Measurements from ENCODE around the gene CYTH1.

CYTH1 gene, protein sequence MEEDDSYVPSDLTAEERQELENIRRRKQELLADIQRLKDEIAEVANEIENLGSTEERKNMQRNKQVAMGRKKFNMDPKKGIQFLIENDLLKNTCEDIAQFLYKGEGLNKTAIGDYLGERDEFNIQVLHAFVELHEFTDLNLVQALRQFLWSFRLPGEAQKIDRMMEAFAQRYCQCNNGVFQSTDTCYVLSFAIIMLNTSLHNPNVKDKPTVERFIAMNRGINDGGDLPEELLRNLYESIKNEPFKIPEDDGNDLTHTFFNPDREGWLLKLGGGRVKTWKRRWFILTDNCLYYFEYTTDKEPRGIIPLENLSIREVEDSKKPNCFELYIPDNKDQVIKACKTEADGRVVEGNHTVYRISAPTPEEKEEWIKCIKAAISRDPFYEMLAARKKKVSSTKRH

DNA sequence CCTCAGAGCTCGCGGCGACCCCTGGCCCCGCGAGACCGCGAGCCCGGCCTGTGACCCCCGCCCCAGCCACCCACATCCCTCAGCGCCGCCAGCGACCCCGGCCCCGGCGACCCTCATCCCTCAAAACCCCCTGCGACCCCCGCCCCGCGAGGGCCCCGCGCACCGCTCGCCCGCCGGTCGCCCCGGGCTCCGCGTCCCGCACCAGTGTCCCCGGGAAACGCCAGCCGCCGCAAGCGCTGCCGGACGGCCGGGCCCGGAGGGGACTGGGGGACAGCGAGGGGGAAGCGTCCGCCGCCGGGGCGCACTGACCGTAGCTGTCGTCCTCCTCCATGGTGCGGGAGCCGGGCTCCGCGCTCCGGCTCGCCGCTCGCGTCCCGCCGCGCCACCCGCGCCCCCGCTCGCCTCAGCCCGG is at the start of gene CYTH1:
TSS of gene CYTH1 (minus strand) at position 381 of the 412 bp plus-strand sequence. CDS start at position 331, 50 bp downstream.
- no peak for DNase-seq (ENCODE audit: low spot score)

DNA sequence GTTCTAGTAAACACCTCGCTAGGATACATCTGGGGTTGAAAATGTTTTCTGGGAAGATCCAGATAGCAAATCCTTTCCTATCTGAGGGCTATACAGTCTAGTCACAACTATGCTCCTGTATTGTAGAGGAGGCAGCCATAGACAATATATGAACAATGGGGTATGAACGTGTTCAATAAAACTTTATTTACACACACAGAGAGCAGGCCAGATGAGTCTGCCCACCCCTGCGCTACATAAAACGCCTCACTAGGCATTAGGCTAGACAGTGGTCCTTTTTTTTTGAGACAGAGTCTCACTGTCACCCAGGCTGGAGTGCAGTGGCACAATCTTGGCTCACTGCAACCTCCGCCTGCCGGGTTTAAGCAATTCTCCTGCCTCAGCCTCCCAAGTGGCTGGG is 47.4 kb upstream of the CYTH1 start:
- no peak for DNase-seq (ENCODE audit: low spot score)

DNA sequence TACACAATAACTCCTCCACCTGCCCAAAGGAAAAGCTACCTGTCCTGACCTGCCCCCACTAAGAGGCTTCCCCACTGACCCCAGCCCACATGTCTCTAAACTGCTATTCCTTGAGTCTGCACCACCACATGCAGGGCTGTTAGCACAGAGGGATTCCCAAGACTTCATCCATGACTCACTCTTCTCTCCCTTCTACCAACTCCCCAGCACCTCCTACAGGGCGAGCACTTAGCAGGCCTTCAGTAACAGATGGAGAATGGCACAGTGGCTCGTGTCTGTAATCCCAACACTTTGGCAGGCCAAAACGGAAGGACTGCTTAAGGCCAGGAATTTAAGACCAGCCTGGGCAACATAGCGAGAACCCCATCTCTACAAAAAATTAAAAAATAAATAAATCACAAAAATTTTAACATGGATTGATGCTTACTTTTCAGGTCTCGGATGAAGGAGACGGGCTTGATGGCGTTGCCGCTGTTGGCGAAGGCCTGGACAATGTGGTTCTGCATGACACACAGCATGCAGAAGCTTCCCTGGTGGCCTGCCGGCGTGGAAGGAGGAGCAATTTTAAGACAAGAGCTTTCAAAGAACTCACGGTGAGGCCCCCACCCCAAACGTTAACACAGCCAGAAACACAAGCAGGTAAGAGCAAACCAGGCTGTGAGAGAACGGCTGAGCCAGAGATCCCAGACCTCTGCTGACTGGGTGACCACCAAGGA is 46.6 kb upstream of the CYTH1 start:
- no peak for DNase-seq (ENCODE audit: low spot score)

DNA sequence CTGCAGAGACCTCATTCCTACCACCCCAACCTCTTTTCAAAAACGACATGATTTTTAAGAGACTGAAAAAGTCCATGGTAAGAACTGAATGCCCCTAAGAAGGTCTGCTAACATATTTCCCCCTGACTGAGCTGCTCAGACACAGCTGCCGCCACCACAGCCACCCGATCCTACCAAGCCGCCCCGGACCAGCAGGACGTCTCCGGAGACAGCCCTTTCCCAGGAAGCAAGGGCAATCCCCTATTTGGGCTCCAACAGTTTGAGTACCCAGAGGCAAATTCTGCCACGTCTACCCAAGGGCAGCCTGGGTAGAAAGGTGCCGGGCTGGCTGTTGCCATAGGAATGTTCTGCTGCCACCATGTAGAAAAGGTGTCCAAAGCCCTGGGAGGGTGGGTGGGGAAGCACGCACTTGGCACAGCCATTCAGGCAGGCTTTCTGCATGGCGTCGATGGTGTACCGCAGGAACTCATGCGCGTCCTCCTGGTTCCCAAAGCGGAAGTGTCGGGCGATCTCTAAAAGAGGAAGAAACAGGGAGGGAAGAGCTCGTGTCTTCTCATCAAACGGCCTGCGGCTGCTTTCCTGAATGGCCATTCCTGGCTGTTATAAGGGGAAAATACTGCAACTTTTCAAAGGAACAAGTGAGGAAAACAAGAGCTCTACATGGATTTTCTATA is 44.9 kb upstream of the CYTH1 start:
- DNase-seq (ENCODE audit: low spot score) = no peak

DNA sequence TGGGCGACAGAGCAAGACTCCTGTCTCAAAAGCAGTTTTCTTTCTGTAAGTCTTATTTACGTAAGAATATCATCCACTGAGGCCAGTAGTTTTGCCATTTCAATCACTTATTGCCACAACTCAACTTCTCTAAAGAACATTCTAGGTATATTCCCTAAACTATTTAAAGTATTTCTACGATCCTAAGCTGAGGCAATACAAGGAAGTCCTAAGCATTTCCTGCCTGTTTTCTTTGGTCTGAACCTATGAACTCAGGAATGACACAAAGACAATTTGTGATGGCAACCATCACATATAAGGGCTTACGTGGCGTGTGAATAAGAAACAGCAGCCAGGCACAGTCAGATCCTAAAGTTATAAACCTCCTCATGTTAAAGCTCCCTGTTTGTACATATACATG is 44.3 kb upstream of the CYTH1 start:
- DNase-seq (ENCODE audit: low spot score) = no peak

DNA sequence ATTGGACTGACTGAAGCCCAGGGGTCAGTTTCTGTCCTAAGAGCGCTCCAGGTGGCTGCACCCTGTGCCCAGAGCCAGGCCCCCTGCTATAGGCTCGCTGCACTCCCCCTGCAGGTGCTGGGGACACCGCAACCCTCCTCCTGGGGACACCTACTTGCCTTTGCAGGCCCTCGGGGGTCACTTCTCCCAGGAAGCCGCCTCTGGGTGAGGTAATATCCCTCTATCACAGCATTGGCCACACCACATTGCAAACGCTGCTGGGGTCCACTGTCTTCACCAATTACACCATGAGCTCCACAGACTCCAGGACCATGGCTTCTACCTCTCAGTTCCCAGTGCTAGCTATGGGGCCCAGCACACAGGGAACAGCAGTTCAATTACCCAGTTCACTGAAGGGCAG is 43.6 kb upstream of the CYTH1 start:
- DNase-seq (ENCODE audit: low spot score) = no peak

DNA sequence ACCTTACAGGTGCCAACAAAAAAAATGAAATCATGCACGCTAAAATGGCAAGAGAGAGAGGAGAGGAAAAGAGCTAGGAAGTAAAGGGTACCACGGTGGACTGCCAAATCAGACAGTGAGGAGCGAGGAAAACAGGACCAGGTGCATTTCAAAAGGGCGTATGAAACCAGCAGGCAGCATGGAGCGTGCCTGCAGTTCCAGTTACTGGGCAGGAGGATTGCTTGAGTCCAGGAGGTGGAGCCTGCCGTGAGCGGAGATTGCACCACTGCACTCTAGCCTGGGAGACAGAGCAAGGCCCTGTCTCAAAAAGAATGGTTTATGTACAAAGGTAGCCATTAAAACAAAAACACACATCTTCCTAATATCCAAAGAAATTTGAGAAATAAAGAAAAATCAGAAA is 42.2 kb upstream of the CYTH1 start:
- DNase-seq (ENCODE audit: low spot score) = no peak

DNA sequence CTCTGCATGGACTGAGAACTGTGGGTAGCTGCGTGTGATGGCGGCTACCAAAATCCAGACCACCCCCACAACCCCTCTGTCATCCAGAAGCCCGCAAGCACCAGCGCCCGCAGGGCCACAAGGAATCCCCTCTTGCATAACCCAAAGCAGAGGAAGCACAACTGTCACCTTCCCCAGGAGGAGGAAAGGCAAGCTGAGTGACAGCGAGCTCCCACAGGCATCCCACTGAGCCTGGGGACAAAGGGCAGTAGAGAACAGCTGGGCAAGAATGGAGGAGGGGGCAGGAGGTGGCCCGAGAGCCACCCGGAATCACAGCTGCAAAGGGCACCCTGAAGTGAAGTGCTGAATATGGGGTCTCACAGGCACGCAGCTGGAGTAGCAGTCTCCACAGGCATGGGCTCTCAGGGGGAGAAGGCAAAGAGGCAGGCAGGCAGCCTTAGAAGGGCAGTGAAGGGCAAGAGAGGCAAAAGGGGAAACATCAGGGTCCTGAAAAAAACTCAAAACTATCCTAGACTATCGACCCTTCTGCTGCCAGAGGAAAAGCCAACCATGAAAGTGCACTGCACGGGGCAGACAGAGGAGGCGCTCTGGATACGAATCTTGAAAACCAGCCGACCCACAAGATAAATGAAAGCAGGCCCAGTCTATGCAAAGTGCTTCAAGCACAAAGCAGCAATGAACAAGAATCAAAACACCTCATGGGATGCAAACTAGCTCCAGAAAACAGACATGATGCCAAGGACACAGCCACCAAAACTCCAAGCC is 41.4 kb upstream of the CYTH1 start:
- DNase-seq (ENCODE audit: low spot score) = no peak

DNA sequence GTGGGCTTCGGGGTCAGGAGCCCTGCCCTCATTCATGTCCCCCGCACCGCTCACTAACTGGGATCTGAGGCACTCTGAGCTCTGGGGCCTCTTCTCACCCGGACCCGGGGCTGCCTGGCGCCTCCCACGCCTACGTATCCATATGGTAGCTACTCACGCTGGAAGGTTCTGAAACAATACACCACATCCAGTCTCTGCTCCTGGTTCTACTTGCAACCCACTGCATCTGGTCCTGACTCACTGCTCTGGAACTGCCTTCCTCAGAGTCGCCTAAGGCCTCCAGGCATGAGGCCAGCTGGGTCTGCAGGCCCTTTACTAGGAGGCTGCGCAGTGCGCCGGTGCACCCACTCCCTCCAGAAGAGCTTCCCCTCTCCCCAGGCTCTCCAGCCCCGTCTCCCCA is 40.5 kb upstream of the CYTH1 start:
- no peak for DNase-seq (ENCODE audit: low spot score)

DNA sequence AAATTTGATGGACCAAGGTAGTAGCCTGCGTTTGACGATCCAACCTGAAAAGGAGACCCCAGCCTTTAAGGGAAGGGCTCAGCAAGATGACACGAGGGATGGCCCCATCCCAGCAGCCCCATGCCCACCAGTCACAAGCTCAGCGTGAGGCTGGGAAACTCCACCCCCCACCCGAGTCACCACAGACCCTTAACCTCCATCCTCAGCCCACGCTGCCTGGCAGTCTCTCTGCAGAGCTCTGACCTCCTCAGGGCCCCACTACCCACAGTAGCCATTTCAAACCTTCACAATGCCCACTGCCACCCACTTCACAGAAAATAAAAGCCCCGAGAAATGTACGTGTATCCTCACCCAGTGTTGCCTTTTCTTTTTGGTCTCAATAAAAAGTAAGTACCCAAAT is 39.9 kb upstream of the CYTH1 start:
- DNase-seq (ENCODE audit: low spot score) = no peak

DNA sequence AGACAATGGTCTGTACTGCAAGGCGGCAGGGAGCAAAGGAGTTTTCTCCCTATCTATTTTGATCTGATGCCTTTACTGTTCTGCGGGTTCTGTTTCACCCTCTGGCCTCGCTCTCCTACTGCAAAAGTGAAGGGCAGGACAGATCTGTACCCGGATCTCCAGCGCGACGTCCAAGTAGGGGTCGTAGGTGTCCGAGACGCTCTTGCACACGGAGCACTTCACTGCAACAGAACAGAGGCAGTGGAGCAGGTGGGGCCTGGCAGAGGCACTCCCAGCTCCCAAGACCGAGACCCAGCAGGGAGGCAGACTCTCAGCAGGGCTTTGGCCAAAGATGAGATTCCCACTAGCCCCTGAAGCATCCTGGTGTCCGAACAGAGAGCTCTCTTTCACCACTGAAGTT is 38.8 kb upstream of the CYTH1 start:
- no peak for DNase-seq (ENCODE audit: low spot score)

DNA sequence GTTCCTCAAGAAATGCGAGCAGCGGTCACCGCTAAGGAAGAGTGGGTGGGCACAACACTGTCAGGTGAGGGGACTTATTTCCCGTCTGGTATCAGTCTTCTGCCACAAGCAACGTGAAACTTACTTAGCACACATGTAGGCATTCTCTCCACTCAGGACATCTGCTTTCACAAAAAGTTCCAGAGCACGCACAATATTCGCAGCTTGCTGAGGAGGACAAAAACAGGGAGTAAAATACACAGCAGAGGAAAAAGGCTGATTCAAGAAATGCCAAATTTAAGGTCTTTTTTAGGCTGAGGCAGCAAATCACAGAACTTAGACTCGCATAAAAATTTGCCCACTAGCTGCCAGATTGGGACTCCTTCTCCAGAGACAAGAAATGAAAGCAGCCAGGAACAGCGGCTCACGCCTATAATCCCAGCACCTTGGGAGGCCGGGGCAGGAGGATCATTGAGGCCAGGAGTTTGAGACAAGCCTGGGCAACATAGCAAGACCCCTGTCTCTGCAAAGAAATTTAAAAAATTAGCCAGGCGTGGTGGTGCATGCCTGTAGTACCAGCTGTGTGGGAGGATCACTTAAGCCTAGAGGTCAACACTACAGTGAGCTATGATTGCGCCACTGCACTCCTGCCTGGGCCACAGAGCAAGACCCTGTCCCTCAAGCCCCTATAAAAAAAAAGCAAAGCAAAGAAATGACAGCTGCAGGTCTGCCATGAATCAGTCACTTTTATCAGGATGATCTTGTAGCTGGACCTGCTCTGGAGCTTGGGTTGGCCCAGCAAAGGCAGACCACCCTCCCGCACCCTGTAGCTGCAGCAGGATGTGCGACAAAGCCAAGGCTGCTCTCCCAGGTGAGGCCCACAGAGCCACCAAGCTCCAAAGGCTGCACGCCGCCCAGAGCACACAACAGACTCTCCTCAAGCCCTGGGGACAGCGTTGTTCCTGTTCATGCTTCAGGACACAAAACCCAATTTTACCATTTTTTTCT is 38.0 kb upstream of the CYTH1 start:
- no peak for DNase-seq (ENCODE audit: low spot score)

DNA sequence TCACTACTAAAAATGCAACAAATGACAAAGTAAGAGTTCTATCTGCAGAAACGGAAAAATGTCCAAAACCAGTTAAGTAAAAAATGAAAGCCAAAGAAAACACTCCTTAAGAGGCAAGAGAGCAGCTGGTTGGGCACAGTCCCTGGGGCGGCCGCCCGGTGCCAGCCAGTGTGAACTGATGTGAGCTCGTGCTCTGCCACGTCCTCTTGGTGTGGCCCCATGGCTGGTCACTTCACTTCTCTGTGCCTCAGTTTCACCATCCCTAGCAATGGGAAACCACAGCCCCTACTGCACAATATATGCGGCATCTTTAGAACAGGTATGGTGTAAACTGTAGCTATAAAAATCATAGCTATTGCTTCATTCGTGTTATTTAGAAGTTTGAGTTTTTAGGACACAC is 37.3 kb upstream of the CYTH1 start:
- no peak for DNase-seq (ENCODE audit: low spot score)

DNA sequence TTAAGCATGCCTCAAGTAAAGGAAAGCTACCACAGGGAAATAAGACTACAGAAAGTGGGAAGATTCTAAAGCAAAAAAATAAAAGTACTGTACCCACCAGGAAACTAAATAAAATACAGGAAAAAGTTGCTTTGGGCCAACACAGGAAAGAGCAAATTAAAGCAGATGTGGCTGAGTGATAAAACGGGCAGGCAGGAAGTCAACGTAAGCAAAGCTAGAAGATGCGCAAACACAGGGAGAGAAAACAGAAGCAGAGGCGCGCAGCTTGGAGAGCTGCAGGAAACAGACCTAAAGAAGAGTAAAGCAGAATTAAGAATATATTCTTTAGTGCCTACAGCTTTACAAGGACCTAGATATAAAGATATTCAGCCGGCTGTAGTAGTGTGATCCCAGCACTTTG is 36.9 kb upstream of the CYTH1 start:
- no peak for DNase-seq (ENCODE audit: low spot score)

DNA sequence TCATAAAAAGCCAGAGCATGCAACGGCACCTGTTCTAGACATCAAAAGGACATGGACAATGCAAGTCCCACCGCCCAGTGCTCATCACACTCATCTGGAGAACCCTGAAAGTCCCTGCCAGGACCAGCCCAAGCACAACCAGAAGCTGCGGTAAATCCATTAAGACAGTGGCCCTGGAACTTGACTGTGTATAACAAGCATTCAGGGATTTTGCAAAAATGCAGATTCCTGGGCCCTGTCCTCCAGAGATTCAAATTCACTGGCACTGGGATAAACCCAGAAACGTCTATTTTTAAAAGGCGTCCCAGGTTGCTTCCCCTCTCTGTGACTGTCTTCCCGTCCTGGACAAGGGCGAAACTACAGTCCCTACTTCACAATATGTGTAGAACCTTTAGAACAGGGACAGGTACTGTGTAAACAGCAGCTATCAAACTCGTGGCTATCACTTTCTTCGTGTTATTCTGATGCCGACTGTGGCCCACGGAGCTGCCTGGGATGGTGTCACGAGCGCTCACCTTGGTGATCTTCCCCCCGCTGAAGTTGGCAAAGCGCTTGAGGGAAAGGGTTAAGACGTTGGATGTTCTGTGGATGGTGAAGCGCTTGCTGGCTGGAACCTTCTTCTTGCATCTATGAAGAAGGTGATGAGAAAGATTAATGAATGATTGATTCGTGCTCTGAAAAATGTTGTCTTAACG is 36.2 kb upstream of the CYTH1 start:
- DNase-seq (ENCODE audit: low spot score) = no peak

DNA sequence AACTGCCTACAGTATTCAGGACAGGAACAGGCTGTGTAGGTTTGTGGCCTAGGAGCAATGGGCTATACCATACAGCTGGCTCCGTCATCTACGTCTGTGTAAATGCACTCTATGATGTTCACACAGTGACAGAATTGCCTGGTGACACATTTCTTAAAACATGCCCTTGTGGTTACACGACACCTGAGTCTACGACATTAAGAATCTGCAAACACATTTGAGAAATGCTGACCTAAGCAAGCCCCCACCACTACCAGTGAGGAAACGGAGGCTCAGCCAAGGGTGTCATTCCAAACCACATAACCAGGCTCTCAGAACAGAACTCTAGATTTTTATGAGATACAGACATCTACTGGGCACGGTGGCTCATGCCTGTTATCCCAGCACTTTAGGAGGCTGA is 35.0 kb upstream of the CYTH1 start:
- DNase-seq (ENCODE audit: low spot score) = no peak

DNA sequence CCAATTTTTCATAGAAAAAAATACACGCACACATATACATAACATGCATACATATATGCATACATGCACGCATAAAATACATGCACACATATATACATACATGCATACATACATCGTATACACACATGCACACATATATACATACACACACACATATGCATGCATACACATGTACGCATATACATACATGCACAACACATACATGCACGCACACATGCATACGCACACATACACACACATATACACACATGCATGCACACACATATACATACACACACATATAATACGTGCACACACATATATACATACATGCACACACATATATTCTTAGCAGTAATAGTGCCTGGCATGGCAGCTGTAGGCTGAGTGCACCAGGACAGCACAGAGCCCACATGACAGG is 33.6 kb upstream of the CYTH1 start:
- no peak for DNase-seq (ENCODE audit: low spot score)

DNA sequence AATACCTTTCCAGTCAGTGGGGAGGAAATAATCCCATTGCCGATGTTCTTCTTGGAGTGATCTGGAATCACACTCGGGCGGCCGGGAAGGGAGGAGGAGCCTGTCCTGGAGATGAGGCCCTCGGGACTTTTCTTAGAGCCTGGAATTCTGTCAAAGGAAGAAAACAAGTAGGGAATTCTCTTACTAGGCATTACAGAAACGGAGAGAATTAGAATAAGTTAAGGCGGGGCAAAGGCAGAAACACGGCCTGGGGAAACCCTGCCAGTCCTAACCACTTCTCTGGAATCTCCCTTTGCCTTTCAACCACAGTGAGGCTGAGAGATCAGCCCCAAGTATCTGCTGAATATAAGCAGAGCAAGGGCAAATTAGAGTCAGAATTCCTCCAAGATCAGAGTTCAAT is 30.8 kb upstream of the CYTH1 start:
- DNase-seq (ENCODE audit: low spot score) = no peak

DNA sequence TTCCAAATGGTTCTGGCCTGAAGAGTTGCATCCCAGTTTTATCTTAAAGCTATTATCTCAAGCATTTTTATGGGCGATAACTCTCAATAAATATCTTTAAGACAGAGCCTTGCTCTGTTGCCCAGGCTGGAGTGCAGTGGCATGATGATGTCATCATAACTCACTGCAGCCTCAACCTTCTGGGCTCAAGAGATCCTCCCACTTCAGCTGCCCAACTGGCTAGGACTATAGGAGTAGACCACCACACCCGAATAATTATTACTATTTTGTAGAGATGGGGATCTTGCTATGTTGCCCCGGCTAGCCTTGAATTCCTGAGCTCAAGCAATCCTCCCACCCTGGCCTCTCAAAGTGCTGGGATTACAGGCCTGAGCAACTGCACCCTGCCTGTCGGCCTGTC is 26.1 kb upstream of the CYTH1 start:
- no peak for DNase-seq (ENCODE audit: low spot score)

DNA sequence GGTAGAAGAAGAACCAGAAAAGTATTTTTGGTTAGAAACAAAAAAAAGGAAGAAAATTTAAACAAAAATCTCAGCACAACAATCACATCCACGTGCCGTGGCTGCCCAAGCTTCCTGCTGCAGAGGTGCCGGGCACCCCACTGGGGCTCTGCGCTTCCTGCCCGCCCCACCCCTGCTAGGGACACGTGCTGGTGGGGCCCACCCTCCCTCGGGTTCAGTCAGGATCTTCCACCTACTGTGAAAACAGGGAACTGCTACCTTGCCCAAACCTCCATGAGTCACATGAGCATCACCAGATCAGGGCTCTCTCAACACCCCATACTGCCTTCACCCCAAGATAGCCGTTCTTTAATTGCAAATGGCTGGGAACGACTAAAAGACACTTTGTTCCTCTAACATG is 24.4 kb upstream of the CYTH1 start:
- DNase-seq (ENCODE audit: low spot score) = no peak

DNA sequence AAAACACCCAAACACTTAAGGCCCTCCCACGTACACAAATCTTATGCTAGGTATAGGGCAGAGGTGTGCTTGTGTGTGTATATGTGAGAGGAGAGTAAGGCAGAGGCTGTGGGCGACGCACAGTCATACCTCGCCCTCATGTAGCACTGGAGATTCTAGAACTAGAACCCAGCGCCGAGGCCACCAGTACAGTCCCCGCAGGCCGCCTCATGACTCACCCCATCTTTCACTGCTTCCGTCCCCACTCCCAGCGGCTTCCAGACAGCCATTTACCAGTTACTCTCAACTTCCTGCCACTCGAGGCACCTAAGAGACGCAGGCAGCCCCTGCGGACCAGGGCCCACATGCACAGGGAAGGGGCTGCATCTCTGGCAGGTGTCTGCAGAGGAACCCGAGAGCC is 23.2 kb upstream of the CYTH1 start:
- DNase-seq (ENCODE audit: low spot score) = no peak

Measured in putamen (tissue), 1 donor.